Transverse colon (tissue), 4 donors: ENCODE results near the gene CNPY4.

Experiments
- EP300 ChIP-seq: sonication (generic); formaldehyde crosslinking; IDR thresholded peaks from one replicate; pipeline ENCODE4 v1.6.1; 2017; ENCODE audit warnings: antibody characterized with exemption, low read depth
- POLR2A ChIP-seq: fragments of 450-650 bp; IDR thresholded peaks from one replicate; pipeline ENCODE4 v1.6.1; 2016; ENCODE audit warnings: antibody characterized with exemption, mild to moderate bottlenecking, moderate library complexity
- POLR2AphosphoS5 ChIP-seq, 3 donors: sonication (generic); formaldehyde crosslinking; IDR thresholded peaks; one replicate each; pipeline ENCODE4 v1.6.1; 2016; ENCODE audit warnings: antibody characterized with exemption in 3 of 3
- TF ChIP-seq, protein P1 (sequence below), 5 experiments: fragments of 200-600 bp in 3 of 5; fragments of 450-650 bp in 2 of 5; sonication (generic) in 3 of 5; IDR thresholded peaks; 1 replicate in 2 of 5; 2 replicates in 3 of 5; pipeline ENCODE4 v1.5.1; 2016 to 2017; ENCODE audit warnings: antibody characterized with exemption in 5 of 5, inconsistent platforms in 3 of 5, mild to moderate bottlenecking in 2 of 5, moderate library complexity in 1 of 5

DNA sequence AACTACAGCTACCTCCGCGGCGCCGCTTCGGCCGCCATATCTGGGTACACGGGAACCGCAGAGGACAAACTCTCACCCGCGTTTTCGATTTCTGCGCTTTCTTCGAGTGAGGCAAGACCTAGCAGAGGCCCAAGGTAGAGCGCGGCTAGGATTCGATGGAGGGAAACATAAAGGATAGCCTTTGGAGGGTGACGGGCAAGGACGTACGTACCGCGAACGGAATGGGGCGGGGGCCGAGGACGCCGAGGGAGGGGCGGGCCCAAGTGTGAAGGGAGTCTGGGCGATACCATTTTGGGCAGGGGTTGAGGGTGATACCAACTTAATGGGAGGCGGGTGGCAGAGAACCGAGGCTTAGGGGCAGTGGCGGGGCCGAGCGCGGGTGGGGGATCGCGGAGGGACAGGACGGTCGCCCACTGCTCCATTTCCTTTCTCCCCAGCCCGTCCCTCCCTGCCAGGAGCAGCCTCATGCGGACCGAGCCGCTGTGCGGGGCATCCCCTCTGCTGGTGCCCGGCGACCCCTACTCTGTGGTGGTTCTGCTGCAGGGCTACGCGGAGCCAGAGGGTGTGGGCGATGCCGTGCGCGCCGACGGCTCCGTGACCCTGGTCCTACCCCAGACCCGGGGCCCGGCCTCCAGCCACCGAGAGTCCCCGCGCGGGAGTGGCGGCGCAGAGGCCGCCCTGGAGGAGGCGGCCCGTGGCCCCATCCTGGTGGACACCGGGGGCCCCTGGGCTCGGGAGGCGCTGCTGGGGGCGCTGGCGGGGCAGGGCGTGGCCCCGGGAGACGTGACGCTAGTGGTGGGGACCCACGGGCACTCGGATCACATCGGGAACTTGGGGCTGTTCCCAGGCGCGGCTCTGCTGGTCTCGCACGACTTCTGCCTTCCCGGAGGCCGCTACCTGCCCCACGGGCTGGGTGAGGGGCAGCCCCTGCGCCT lies 7.8 kb downstream of the CNPY4 start, which contains the start of gene MBLAC1:
- TF ChIP-seq, protein P1, sequence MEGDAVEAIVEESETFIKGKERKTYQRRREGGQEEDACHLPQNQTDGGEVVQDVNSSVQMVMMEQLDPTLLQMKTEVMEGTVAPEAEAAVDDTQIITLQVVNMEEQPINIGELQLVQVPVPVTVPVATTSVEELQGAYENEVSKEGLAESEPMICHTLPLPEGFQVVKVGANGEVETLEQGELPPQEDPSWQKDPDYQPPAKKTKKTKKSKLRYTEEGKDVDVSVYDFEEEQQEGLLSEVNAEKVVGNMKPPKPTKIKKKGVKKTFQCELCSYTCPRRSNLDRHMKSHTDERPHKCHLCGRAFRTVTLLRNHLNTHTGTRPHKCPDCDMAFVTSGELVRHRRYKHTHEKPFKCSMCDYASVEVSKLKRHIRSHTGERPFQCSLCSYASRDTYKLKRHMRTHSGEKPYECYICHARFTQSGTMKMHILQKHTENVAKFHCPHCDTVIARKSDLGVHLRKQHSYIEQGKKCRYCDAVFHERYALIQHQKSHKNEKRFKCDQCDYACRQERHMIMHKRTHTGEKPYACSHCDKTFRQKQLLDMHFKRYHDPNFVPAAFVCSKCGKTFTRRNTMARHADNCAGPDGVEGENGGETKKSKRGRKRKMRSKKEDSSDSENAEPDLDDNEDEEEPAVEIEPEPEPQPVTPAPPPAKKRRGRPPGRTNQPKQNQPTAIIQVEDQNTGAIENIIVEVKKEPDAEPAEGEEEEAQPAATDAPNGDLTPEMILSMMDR (IDR thresholded peaks at IDR 0.05), result no peak
- TF ChIP-seq POLR2AphosphoS5 (IDR thresholded peaks at IDR 0.05) (peak; percentile 41 to 92 (median 92)), POLR2A (peak; percentile 92), EP300 (no peak)
